GM18505 (cell line): ENCODE results near the gene AMER2.

Source experiments
- ATAC-seq: cut with Tn5 transposase; IDR thresholded peaks from one replicate; pipeline ENCODE4 v1.9.1; 2021; ENCODE audit not compliant: unreplicated experiment
- POLR2A ChIP-seq: IDR thresholded peaks from 4 replicates; pipeline ENCODE4 v1.6.1; 2011; ENCODE audit warnings: borderline replicate concordance; ENCODE audit not compliant: insufficient read depth, insufficient read length; ENCODE audit errors: extremely low read depth

The AMER2 gene

DNA sequence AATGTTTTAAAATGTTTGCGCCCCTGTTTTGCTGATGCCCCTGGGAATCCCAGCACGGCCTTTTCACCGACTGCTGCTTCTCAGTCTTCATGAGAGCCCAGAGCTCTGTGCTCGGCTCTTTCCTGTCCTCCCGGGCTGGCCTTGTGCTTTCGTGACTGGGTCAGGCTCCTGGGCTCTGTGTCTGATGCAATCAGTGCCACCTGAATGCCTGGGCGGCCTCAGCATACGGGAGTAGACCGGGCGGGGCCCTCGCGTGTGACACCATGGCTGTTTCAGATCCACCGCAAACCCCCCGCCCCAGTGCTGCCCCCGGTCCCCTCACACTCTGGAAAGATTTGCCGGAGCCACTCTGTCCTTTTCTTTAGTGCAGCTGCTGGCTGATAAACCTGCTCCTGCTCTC, 54.8 kb downstream of the AMER2 start:
- no peak for ATAC-seq
- no peak for TF ChIP-seq POLR2A

- no peak for TF ChIP-seq POLR2A
- ATAC-seq, result no peak
These were observed 56.0 kb downstream of the AMER2 start for GRCh38 chr13:25116044-25116443.

DNA sequence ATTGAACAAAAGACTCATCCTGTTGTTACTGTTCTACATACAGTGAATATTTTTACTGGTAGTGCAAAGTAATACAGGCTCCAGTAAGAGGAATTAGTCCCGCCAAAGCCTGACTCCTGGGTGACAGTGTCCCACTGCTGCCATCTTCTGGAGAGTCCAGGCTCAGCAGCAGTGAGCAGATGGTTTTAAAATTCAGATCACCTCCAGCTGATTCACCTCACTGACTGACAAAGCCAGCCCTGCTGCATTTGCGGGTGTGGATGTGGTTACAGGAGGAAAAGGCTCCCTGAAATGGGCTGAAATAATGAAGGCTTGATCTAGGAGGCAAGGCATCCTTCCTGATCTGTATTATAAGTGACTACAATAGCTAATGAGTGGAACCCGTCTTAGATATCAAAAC, 57.9 kb downstream of the AMER2 start:
- ATAC-seq, result peak; percentile 73
- TF ChIP-seq POLR2A, result no peak

DNA sequence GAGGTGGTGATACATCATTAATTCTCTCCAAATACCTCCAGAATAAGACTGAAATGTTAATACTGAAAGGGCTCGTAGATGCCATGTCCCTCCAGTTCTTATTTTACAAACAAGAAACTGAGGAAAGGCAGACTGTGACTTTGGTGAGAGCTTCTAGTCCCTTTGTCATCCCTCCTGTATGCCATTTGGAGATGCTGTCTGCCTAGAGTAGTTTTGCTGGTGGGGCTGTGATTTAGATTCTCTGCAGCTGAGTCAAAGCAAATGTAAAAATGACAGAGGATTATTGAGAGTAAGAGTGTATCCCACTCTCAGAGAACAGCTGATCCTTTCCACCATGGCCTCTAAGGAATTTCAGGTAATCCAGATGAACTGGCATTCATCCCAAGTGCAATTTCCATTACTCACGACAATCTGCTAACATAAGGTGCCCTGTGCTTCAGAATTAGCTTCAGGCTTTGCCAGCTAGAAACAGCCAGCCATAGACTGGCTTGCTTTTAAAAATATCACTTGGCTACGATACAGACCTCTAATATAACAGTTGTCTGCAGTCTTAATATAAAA, 59.3 kb downstream of the AMER2 start:
- no peak for ATAC-seq
- TF ChIP-seq POLR2A, result no peak
